ENCODE measurements around the gene USH1G. TPM values are rescaled to one million over a fixed set of nuclear protein-coding genes. Genes with fewer than 3 reads are reported as not detected.
A peak's percentile ranks its signal among the peaks of the same experiment; 100 is the strongest.

Gene USH1G
- polyA plus RNA-seq, 3 donors = not detected

GRCh38 chr17:74873874-74874614 lies 49.0 kb downstream of the USH1G start:
- Histone ChIP-seq H3K4me1 (ENCODE audit: control insufficient read depth in 1 of 2, insufficient read depth in 2 of 2, low read length in 2 of 2) (peaks cover 18 to 22% of the 10 kb centered on the region in 2 donors), H3K9ac (ENCODE audit: insufficient read depth, low read length, poor library complexity, severe bottlenecking) (peak overlapping the region; percentile 83), H3K4me2 (replicated peaks; ENCODE audit: extremely low read depth, low read length, poor library complexity, severe bottlenecking) (peak overlapping the region; percentile 99), H3K79me2 (ENCODE audit: insufficient read depth, low read length) (no peaks in the 10 kb centered on the region), H4K20me1 (ENCODE audit: insufficient read depth, low read length) (no peaks in the 10 kb centered on the region), H3K36me3 (replicated peaks in 1 of 2; ENCODE audit: control insufficient read depth in 1 of 2, insufficient read depth in 2 of 2, low read length in 2 of 2) (no peaks in the 10 kb centered on the region), H3K9me3 (replicated peaks in 1 of 2; ENCODE audit: control insufficient read depth in 1 of 2, insufficient read depth in 1 of 2, low read length in 2 of 2) (no peaks in the 10 kb centered on the region), H3K27ac (ENCODE audit: low read depth in 1 of 2, low read length in 2 of 2) (peak overlapping the region; percentile 70 to 95), H3K4me3 (replicated peaks in 1 of 3; ENCODE audit: low read depth in 2 of 3, low read length in 3 of 3) (peak overlapping the region; percentile 71 to 88 (median 85)), H3K27me3 (ENCODE audit: control insufficient read depth in 2 of 2, insufficient read depth in 2 of 2, low read length in 2 of 2) (no peaks in the 10 kb centered on the region), H2AFZ (ENCODE audit: insufficient read depth, low read depth, low read length, poor library complexity, severe bottlenecking) (peak overlapping the region; percentile 87)
- peaks cover 2 to 13% (median 5%) of the 10 kb centered on the region in 3 donors for H3K27me3 Mint-ChIP-seq (ENCODE audit: low read depth in 3 of 3)
- peaks cover 5 to 8% of the 10 kb centered on the region in 2 donors for H3K36me3 Mint-ChIP-seq
- H3K27ac Mint-ChIP-seq = peak overlapping the region; percentile 86 to 98 (median 93)
- intact Hi-C loops (cut with micrococcal nuclease) = loop anchor here in 1 of 2 donors (10.0 kb wide), 1 partner anchor 791 kb away; the partner anchor contains the start of genes RECQL5 and SAP30BP
- no peak for DNase-seq
- WGBS (ENCODE audit: insufficient coverage) = 100% methylated on average over 1 of the region's 6 CpGs
- no peak for TF ChIP-seq CTCF (IDR thresholded peaks at IDR 0.05)
- no peaks in the 10 kb centered on the region for H3K9me3 Mint-ChIP-seq
- H3K4me3 Mint-ChIP-seq = peak overlapping the region; percentile 81 to 88
- peaks cover 18% of the 10 kb centered on the region for H3K4me1 Mint-ChIP-seq

- peak overlapping the region; percentile 93 for H2AFZ ChIP-seq (ENCODE audit: insufficient read depth, low read depth, low read length, poor library complexity, severe bottlenecking)
- peak overlapping the region; percentile 81 to 88 for H3K4me3 Mint-ChIP-seq
- H3K36me3 Mint-ChIP-seq = peaks cover 8 to 9% of the 10 kb centered on the region in 2 donors
Measured at GRCh38 chr17:74873037-74873873, 49.8 kb downstream of the USH1G start.

More at GRCh38 chr17:74873037-74873873, 49.8 kb downstream of the USH1G start:
- Mint-ChIP-seq H3K27me3 (ENCODE audit: low read depth in 3 of 3) (peaks cover 2 to 20% (median 5%) of the 10 kb centered on the region in 3 donors), H3K4me1 (peaks cover 18% of the 10 kb centered on the region), H3K9me3 (no peaks in the 10 kb centered on the region), H3K27ac (peak overlapping the region; percentile 86 to 98 (median 93))
- H3K36me3 ChIP-seq (replicated peaks in 1 of 2; ENCODE audit: control insufficient read depth in 1 of 2, insufficient read depth in 2 of 2, low read length in 2 of 2) = no peaks in the 10 kb centered on the region
- H3K79me2 ChIP-seq (ENCODE audit: insufficient read depth, low read length) = no peaks in the 10 kb centered on the region
- no peaks in the 10 kb centered on the region for H4K20me1 ChIP-seq (ENCODE audit: insufficient read depth, low read length)
- 0% methylated on average over 25 of the region's 55 CpGs for WGBS (ENCODE audit: insufficient coverage)
- no peak for TF ChIP-seq CTCF (IDR thresholded peaks at IDR 0.05)
- peak; percentile 99 to 100 (median 100) for DNase-seq
- H3K27me3 ChIP-seq (ENCODE audit: control insufficient read depth in 2 of 2, insufficient read depth in 2 of 2, low read length in 2 of 2) = no peaks in the 10 kb centered on the region
- H3K27ac ChIP-seq (ENCODE audit: low read depth in 1 of 2, low read length in 2 of 2) = peak overlapping the region; percentile 70 to 95
- peak overlapping the region; percentile 83 for H3K9ac ChIP-seq (ENCODE audit: insufficient read depth, low read length, poor library complexity, severe bottlenecking)
- H3K9me3 ChIP-seq (replicated peaks in 1 of 2; ENCODE audit: control insufficient read depth in 1 of 2, insufficient read depth in 1 of 2, low read length in 2 of 2) = no peaks in the 10 kb centered on the region
- H3K4me2 ChIP-seq (replicated peaks; ENCODE audit: extremely low read depth, low read length, poor library complexity, severe bottlenecking) = peak overlapping the region; percentile 99
- peaks cover 18 to 22% of the 10 kb centered on the region in 2 donors for H3K4me1 ChIP-seq (ENCODE audit: control insufficient read depth in 1 of 2, insufficient read depth in 2 of 2, low read length in 2 of 2)
- intact Hi-C loops (cut with micrococcal nuclease) = loop anchor here in 1 of 2 donors (10.0 kb wide), 1 partner anchor 792 kb away; the partner anchor contains the start of genes RECQL5 and SAP30BP
- peak overlapping the region; percentile 71 to 88 (median 85) for H3K4me3 ChIP-seq (replicated peaks in 1 of 3; ENCODE audit: low read depth in 2 of 3, low read length in 3 of 3)
